Adrenal gland (tissue), 5 donors: ENCODE measurements around the gene MAGIX.

Experiments
- POLR2A ChIP-seq, 2 donors: fragments of 450-650 bp; IDR thresholded peaks; one replicate each; pipeline ENCODE4 v1.6.1; 2017; ENCODE audit warnings: antibody characterized with exemption in 2 of 2, mild to moderate bottlenecking in 2 of 2, moderate library complexity in 1 of 2
- TF ChIP-seq, protein P1 (sequence below), 6 experiments: fragments of 450-650 bp in 4 of 6; fragments of 200-600 bp in 2 of 6; sonication (generic) in 1 of 6; IDR thresholded peaks; 1 replicate in 5 of 6; 2 replicates in 1 of 6; pipeline versions ENCODE4 v1.5.1 to v1.8.0; 2016 to 2021; ENCODE audit warnings: antibody characterized with exemption in 6 of 6, mild to moderate bottlenecking in 2 of 6, moderate library complexity in 1 of 6
- donor health status: DM: no; HTN: no; CAD: no.

DNA sequence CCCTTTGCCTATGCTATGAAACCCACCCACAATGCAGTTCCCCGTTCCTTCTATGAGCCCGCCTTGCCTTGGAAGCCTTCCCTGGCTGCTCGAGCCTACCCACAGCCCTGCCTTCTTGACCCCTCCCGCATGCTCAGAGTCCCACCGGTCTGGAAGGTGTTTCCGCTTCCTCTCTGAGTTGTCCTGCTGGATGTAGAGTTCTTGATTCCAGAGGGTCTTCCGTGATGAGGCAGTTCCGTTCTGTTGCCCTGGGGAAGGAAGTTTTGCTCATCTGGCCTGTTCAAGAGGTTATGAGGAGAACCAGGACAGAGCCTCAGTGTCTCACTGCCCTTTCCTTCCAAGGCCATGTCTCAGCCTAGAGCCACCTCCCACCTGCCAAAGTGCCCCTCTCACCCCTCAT, 46.5 kb upstream of the MAGIX start:
- TF ChIP-seq, protein P1, sequence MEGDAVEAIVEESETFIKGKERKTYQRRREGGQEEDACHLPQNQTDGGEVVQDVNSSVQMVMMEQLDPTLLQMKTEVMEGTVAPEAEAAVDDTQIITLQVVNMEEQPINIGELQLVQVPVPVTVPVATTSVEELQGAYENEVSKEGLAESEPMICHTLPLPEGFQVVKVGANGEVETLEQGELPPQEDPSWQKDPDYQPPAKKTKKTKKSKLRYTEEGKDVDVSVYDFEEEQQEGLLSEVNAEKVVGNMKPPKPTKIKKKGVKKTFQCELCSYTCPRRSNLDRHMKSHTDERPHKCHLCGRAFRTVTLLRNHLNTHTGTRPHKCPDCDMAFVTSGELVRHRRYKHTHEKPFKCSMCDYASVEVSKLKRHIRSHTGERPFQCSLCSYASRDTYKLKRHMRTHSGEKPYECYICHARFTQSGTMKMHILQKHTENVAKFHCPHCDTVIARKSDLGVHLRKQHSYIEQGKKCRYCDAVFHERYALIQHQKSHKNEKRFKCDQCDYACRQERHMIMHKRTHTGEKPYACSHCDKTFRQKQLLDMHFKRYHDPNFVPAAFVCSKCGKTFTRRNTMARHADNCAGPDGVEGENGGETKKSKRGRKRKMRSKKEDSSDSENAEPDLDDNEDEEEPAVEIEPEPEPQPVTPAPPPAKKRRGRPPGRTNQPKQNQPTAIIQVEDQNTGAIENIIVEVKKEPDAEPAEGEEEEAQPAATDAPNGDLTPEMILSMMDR (IDR thresholded peaks at IDR 0.05) = no peak
- TF ChIP-seq POLR2A (IDR thresholded peaks at IDR 0.05) = no peak
